GM10266 (cell line): ENCODE measurements around the gene ARID5A.

Source experiments
- DNase-seq: peaks from one replicate; pipeline ENCODE4 v3.0.0; 2012; ENCODE audit errors: extremely low spot score
- CTCF ChIP-seq: IDR thresholded peaks from 2 replicates; pipeline ENCODE4 v1.5.1; 2012; ENCODE audit warnings: mild to moderate bottlenecking, low read depth; ENCODE audit not compliant: control insufficient read depth, insufficient read depth; ENCODE audit errors: missing control alignments

The ARID5A gene

GRCh38 chr2:96520231-96520630 lies 16.3 kb upstream of the ARID5A start:
- no peak for TF ChIP-seq CTCF
- DNase-seq, result no peak

GRCh38 chr2:96520697-96521096 lies 15.9 kb upstream of the ARID5A start:
- TF ChIP-seq CTCF, result no peak
- no peak for DNase-seq

- no peak for TF ChIP-seq CTCF
- DNase-seq, result no peak
These were observed 15.3 kb upstream of the ARID5A start for GRCh38 chr2:96521219-96521618.

- no peak for DNase-seq
- TF ChIP-seq CTCF, result no peak
These were observed 14.0 kb upstream of the ARID5A start for GRCh38 chr2:96522304-96523203.

- no peak for DNase-seq
- TF ChIP-seq CTCF, result no peak
These were observed 12.7 kb upstream of the ARID5A start for GRCh38 chr2:96523659-96524481.

GRCh38 chr2:96524482-96525210 lies 11.9 kb upstream of the ARID5A start:
- no peak for DNase-seq
- TF ChIP-seq CTCF, result no peak

GRCh38 chr2:96525211-96525507 lies 11.4 kb upstream of the ARID5A start:
- no peak for TF ChIP-seq CTCF
- DNase-seq, result no peak
